ENCODE results near the gene CMIP.
A peak's percentile ranks its signal among the peaks of the same experiment; 100 is the strongest.

GRCh38 chr16:81657781-81658180 is 213.2 kb downstream of the CMIP start:
- TF ChIP-seq CTCF (IDR thresholded peaks at IDR 0.05) = no peak
- peak; percentile 5 to 47 (median 39) for TF ChIP-seq POLR2AphosphoS5 (IDR thresholded peaks at IDR 0.05)

All from transverse colon (tissue), 4 donors.